GM10266 (cell line): ENCODE results near the gene ZNF445.

ENCODE experiments used
- DNase-seq: peaks from one replicate; pipeline ENCODE4 v3.0.0; 2012; ENCODE audit errors: extremely low spot score
- TF ChIP-seq, protein P1 (sequence below): IDR thresholded peaks from 2 replicates; pipeline ENCODE4 v1.5.1; 2012; ENCODE audit warnings: mild to moderate bottlenecking, low read depth; ENCODE audit not compliant: control insufficient read depth, insufficient read depth; ENCODE audit errors: missing control alignments

Gene ZNF445

DNA sequence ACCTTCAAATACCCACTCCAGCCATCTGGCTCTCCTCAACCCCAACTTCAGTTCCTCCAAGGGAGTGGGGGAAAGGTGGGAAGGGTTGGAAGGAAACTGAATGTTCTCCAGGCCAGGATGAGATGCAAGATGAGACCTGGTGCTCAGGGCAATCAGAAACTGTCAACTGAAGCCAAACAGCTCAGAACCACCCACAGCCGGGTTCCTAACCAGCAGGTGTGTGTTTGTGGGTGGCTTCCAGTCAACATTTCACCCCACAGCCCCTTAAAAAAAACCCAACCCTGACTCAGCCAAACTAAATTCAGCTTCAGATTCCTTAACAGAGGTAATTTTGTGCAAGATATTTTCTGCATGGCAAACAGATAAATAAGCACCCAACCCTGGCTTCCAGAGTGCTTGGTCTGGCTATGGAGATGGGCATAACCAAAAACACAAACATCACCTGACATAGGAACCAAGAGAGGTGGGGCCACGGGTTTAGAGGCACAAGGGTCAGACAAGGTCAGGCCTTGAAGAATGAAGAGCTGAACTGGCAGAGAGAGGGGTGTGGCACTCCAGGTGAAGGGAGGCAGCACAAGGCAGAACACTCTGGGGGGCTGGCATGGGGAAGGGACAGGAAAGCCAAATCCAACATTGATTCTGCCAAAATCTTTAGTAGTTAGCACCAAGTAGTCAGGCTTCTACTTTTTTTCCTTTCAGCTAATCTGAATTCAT, 34.7 kb downstream of the ZNF445 start:
- peak; percentile 13 for DNase-seq

DNA sequence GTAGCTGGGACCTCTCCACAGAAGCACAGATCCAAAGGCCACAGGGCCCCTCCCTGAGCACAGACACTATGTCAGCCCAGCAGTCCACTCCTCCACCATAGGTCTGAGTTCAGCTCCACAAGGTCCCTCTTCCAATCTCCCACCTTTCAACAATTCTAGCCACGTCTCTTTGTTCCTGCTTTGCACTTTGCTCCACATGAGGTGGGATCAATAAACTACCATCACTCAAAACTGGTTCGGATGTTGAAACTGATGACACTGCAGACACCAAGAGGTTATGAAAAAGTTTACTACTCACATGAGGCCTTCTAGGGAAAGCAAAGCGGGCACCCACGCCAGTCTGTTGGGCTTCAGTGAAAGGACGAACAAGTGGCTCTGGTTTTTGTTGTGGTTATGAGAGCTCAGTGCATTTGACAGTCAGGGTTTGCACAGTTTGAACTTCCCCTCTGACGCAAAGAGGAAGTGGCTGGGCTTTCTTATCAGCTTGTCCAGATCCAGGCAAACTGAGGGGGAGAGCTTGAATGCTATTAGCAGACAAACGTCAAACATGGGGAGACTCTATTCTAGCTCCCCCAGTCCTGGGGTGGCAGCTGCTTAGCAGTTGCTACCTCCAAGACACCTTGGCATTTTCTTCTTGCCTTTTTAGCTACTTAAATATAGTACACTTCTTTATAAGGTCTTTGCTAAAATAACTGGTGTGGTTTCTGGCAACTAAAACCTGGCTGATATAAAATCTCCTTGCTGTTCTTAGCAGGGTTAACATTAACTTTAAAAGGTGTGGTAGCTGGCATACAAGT, 37.8 kb downstream of the ZNF445 start:
- DNase-seq, result peak; percentile 77
- TF ChIP-seq, protein P1, sequence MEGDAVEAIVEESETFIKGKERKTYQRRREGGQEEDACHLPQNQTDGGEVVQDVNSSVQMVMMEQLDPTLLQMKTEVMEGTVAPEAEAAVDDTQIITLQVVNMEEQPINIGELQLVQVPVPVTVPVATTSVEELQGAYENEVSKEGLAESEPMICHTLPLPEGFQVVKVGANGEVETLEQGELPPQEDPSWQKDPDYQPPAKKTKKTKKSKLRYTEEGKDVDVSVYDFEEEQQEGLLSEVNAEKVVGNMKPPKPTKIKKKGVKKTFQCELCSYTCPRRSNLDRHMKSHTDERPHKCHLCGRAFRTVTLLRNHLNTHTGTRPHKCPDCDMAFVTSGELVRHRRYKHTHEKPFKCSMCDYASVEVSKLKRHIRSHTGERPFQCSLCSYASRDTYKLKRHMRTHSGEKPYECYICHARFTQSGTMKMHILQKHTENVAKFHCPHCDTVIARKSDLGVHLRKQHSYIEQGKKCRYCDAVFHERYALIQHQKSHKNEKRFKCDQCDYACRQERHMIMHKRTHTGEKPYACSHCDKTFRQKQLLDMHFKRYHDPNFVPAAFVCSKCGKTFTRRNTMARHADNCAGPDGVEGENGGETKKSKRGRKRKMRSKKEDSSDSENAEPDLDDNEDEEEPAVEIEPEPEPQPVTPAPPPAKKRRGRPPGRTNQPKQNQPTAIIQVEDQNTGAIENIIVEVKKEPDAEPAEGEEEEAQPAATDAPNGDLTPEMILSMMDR, result no peak

More for the DNA sequence above, 34.7 kb downstream of the ZNF445 start:
- TF ChIP-seq, protein P1, result no peak

DNA sequence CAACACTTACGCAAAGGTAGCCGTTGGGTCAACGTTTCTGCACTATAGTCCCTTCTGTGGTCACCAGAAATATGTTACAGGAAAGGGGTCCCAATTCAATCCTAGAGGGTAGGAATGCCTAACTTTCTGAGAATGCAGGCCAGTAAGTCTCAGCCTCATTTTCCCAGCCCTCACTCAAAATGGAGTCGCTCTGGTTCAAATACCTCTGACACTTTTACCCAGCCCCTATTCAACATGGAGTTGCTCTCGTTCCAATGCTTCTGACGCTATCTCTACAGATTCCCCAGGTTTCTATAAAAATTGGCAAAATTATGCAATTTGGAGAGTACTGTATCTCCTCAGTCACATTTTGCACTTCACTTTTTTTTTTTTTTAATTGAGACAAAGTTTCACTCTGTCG, 39.7 kb downstream of the ZNF445 start:
- TF ChIP-seq, protein P1, result no peak
- DNase-seq, result no peak

DNA sequence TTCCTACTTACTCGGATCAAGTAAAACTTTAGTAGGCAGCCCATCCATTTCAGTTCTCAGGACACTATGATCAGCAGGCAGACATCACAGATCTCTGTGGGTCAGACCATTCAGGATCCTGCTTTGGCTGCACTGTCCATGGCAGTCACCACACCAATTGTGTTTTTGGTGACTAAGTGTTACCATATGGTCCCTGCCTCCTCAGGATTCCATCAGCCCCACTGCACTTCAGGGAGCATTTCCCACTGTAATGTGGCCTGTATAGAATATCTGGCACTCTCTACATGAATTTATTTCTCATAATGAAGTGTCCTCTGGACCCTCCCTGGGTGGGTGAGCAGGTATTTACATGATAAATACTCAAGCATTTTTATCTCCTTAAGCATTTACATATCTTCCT, 41.3 kb downstream of the ZNF445 start:
- TF ChIP-seq, protein P1, result no peak
- no peak for DNase-seq

DNA sequence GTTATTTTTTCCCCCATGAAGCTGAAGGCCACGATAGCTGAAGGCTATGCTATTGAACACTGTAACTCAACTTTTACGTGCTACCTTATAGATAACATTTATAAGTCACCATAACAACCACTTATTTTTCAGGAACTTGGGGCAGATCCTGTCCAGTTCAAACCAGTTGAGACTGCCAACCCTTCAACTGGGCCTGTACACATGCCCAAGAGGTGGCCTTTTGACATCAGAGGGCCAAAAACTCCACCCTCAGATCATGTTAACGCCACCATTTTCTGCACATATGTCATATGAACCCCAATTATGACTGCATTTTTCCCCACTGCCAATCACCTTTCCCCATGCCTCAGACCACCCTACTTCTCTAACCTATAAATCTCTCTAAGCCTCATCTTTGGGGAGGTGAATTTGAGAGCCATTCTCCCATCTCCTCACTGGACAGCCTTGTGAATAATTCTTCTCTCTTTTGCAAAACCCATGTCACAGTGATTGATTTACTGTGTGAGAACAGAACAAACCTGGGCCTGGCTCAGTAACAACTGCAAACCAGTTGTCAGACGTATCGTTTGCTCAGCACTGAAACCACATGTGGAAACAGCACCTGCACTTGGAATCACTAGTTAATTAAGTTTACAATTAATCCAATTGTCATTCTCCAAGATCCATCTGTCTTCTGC, 42.5 kb downstream of the ZNF445 start:
- DNase-seq, result no peak
- TF ChIP-seq, protein P1, result no peak

DNA sequence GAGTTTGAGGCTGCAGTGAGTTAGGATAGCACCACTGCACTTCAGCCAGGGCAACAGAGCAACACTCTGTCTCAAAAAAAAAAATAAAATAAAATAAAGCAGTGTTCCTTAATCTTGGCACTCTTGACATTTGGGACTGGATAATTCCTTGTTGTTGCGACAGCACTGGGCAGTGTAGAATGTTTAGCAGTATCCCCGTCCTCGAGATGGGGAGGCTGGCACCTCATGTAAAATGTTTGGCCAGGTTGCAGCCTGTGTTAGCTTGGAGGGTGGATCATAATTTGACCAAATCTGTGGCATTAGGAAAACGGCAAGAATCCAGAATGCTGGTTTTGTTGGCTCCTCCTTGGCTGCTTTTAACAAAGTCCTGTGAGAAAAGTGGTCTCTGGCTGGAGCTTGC, 47.0 kb downstream of the ZNF445 start:
- no peak for DNase-seq
- TF ChIP-seq, protein P1, result no peak
